Endothelial cell of umbilical vein (primary cell): ENCODE data around the gene CCDC159.

Source experiments
- EZH2 ChIP-seq: IDR thresholded peaks from 2 replicates; pipeline ENCODE4 v1.6.1; 2012; ENCODE audit warnings: borderline replicate concordance, low read depth, mild to moderate bottlenecking, moderate library complexity, low read length, inconsistent platforms; ENCODE audit not compliant: severe bottlenecking
- MYC ChIP-seq: IDR thresholded peaks from one replicate; pipeline ENCODE4 v1.6.1; 2011; ENCODE audit warnings: mild to moderate bottlenecking, low read depth, low read length
- POLR2A ChIP-seq: IDR thresholded peaks from 2 replicates; pipeline ENCODE4 v1.6.1; 2012; ENCODE audit warnings: low read depth, mild to moderate bottlenecking, control low read depth, low read length
- POLR2AphosphoS5 ChIP-seq: IDR thresholded peaks from 2 replicates; pipeline ENCODE4 v1.6.1; 2012; ENCODE audit warnings: low read depth, mild to moderate bottlenecking, control low read depth, low read length, moderate library complexity; ENCODE audit not compliant: insufficient read depth
- TF ChIP-seq, protein P1 (sequence below), 2 donors: IDR thresholded peaks; 1 replicate in 1 of 2; 2 replicates in 1 of 2; pipeline ENCODE4 v1.5.1; 2011; ENCODE audit warnings: low read length in 2 of 2, mild to moderate bottlenecking in 2 of 2, moderate library complexity in 2 of 2, control low read depth in 1 of 2, inconsistent platforms in 1 of 2, low read depth in 1 of 2; ENCODE audit not compliant: insufficient read depth in 1 of 2; ENCODE audit errors: extremely low read depth in 1 of 2
- TF ChIP-seq, protein P2 (sequence below): IDR thresholded peaks from 2 replicates; pipeline ENCODE4 v1.6.1; 2011; ENCODE audit not compliant: insufficient read depth, insufficient read length

DNA sequence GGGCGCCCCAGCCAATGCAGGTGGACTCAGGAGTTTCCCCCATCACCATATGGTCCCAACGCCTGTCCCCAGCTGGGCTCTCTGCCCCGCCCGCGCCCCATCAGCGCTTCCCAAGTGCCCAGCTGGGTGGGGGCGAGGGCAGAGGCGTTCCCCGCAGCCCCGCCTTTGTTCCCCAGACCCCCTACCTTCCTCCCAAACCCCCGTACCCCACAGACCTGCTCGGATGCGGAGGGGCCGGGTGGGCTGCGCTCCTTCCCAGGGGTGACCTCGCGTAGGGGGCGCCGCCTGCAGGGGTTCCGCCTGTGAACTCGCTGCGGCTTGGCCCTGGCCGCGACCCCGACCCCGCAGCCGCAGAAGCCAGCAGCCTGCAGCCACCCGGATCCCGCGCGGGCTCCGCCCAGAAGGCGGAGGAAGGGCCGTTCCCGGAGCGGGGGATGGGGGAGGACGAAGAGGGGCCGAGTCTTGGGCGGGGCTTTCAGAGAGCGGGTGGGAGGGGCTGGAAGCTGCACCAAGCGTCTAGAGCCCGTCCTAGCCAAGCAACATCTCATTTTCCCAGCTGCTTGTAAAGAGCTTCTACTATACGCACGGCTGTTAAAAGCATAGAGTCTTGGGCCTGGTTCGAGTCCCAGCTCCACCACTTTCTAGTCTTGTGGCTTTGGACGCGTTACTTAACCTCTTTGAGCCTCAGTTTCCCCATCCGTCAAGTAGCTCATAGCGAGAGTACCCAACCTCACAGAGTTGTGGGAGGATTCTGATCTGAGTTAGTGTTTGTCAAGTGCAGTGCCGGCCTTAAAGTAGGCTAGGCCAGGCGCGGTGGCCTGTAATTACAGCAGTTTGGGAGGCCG, 6.8 kb upstream of the CCDC159 start, which contains the start of gene RAB3D:
- TF ChIP-seq, protein P1, sequence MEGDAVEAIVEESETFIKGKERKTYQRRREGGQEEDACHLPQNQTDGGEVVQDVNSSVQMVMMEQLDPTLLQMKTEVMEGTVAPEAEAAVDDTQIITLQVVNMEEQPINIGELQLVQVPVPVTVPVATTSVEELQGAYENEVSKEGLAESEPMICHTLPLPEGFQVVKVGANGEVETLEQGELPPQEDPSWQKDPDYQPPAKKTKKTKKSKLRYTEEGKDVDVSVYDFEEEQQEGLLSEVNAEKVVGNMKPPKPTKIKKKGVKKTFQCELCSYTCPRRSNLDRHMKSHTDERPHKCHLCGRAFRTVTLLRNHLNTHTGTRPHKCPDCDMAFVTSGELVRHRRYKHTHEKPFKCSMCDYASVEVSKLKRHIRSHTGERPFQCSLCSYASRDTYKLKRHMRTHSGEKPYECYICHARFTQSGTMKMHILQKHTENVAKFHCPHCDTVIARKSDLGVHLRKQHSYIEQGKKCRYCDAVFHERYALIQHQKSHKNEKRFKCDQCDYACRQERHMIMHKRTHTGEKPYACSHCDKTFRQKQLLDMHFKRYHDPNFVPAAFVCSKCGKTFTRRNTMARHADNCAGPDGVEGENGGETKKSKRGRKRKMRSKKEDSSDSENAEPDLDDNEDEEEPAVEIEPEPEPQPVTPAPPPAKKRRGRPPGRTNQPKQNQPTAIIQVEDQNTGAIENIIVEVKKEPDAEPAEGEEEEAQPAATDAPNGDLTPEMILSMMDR (IDR thresholded peaks at IDR 0.05; ENCODE audit: extremely low read depth in 1 of 2, insufficient read depth in 1 of 2, low read depth in 1 of 2, low read length in 2 of 2) = no peak
- TF ChIP-seq POLR2A (peak; percentile 54), EZH2 (no peak), MYC (no peak), POLR2AphosphoS5 (peak; percentile 52)
- TF ChIP-seq, protein P2, sequence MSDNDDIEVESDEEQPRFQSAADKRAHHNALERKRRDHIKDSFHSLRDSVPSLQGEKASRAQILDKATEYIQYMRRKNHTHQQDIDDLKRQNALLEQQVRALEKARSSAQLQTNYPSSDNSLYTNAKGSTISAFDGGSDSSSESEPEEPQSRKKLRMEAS = no peak
